HG02588 (cell line): Measurements from ENCODE around the gene TEF.
"Not testable (repeated sequence)": the region's sequence is repeated elsewhere in the genome, so short reads cannot be mapped to it uniquely, and the experiment has no call there.

Experiments
- ATAC-seq: cut with Tn5 transposase; IDR thresholded peaks from one replicate; pipeline ENCODE4 v1.9.1; 2021; ENCODE audit warnings: mild to moderate bottlenecking, moderate library complexity; ENCODE audit not compliant: unreplicated experiment

TEF gene

DNA sequence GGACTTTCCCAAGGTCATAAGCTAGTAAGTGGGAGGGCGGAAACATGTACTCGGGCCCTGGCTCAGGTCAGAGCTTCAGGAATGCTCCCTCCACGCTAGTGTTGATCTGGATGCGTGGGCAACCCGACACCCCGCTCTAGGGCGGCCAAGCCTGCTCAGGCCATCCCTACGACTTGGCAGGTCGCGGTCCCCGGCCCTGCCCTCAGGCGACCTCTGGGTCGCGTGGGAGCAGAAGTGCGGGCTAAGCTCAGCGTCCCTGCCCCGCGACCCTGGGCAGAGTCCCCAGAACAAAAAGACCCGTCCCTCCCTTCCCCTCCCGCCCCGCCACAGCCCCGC, 781 bp upstream of the TEF start:
- ATAC-seq = peak; percentile 14

DNA sequence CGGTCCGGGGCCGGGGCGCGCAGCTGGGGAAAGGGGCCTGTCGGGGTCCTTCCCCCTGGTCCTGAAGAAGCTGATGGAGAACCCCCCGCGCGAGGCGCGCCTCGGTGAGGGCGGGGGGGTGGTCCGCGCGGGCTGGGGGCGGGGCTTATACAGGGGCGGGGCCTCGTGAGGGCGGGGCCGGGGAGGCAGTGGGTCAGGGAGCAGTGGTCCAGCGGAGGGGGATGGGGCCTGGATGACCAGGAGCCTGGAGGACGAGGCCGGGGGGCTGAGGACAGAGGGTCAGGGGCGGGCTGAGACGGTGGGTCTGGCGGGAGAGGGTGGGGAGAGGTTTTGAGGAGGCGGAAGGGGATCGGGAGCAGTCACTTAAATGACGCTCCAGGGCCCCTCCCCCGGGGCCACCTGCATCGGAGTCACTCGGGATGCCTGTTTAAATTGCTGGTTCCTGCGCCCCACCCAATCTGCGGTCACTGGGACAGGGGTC, 396 bp downstream of the TEF start:
- ATAC-seq = peak; percentile 31

DNA sequence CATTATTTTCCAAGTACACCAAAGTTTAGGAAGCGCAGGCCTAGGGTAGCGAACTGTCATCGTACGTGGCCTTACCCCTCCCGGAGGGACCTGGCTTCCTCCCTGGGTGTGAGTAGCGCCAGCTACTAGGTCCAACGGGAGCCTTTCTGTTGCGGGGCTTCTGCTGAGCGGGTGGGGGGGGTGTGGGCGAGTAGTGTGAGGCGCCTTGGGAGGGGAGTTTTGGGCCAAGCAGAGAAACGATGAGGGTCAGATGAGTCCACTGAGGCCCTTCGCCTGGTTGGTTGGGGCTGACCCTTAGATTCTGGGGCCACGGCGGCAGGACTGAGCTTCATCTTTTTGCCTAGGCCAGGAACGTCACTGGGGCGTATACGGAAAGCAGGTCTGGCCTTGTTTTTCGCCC, 868 bp downstream of the TEF start:
- ATAC-seq = no peak

DNA sequence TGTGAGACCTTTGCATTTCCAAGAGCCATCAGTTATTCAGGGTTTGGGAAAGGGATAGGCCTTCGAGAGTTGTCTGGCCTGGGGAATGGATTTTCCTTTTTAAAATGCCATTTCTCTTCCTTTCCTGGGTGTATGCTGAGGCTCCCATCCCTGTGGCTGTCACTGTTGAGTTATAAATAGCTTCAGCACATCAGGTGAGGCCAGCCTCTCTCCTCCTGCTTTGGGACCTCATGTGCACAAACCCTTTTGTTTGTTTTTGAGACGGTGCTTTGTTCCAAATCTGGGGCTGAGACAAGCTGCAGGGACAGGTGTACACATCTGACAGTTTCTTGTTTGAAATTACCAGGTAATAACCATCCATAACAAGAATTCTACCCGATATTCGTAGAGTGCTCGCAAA, 1.3 kb downstream of the TEF start:
- no peak for ATAC-seq

DNA sequence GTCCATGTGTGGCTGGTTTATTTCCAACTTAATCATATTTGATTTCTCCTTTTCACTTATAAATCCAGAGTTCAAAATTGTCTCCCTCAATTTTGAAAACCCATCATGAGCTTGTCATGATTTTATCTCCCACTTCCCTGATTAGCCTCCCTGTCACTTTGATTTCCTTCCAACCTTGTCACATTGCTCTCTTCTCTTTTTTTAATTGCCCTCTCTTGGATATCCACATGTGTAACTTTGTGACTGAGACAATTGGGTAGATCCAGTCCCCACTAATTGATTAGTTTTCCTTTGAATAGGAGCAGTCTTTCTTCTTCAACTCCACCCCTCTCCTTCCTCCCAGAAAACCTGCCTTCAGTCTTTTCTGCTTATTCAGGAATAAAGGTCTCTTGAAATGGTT, 2.4 kb downstream of the TEF start:
- no peak for ATAC-seq

DNA sequence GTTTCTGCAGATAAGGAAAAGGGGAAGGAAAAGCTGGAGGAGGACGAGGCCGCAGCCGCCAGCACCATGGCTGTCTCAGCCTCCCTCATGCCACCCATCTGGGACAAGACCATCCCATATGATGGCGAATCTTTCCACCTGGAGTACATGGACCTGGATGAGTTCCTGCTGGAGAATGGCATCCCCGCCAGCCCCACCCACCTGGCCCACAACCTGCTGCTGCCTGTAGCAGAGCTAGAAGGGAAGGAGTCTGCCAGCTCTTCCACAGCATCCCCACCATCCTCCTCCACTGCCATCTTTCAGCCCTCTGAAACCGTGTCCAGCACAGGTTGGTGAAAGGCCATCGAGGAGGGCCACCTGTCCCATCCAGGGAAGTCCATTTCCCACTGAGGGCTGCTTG, 5.6 kb downstream of the TEF start:
- ATAC-seq = no peak

DNA sequence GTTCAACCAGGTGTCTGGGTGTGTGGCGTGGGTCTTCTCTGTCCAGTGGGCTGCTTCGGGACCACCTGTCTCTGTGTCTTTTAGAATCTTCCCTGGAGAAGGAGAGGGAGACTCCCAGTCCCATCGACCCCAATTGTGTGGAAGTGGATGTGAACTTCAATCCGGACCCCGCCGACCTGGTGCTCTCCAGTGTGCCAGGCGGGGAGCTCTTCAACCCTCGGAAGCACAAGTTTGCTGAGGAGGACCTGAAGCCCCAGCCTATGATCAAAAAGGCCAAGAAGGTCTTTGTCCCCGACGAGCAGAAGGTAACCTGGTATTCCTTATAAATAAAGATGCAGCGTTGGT, 12.2 kb downstream of the TEF start:
- ATAC-seq = no peak

DNA sequence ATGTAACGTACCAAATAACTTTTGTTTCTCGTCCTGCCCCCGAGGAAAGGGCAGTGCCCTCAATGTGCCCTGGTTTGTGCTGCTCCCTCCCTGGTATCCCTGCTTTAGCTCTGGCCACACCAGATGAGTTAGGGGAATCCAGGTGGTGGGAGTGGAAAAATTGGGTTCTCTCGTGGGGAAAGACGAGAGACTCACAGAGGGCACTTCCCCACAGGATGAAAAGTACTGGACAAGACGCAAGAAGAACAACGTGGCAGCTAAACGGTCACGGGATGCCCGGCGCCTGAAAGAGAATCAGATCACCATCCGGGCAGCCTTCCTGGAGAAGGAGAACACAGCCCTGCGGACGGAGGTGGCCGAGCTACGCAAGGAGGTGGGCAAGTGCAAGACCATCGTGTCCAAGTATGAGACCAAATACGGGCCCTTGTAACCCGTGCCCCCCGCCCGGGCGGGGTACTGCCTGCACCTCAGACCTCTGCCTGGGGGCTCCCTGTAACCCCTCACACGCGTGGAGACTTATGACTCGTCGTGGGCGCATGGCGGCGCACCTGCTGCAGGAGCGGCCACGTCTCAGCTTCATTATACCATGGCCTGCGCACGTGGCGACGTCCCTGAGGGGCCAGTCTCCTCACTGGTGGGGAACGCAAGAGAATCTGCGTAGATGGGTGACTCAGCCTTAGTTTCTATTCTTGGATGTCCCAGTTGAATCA, 13.9 kb downstream of the TEF start:
- ATAC-seq = no peak

DNA sequence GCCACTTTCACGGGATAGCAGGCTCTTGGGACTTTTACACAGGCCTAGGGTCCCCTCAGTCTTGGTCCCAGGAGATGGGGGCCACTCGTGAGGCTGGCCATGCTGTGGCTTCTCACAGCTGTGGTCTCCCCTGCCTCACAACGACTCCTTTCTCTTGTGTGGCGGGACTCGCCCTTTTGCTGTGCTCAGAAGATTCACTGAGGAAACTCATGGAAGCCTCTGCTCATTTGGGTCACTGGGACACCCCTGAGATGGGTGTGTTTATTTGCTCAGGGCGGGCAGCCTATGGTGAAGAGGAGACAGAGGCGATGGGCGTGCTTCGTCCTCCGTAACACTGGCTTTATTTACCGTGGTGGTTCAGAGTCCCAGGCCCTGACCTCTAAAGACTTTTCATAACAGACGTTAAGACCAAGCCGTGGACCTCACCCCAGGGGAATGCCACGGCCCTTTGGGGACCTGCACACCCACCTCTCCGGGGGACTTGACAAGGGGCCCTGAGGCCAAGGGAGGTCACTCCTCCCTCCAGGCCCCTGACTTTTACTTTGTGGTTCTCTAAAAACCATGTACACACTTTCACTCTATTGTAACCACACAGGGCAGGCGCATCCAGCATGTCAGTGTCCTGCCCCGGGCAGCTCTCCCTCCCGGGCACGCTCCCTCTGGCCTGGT, 15.5 kb downstream of the TEF start:
- ATAC-seq = no peak

DNA sequence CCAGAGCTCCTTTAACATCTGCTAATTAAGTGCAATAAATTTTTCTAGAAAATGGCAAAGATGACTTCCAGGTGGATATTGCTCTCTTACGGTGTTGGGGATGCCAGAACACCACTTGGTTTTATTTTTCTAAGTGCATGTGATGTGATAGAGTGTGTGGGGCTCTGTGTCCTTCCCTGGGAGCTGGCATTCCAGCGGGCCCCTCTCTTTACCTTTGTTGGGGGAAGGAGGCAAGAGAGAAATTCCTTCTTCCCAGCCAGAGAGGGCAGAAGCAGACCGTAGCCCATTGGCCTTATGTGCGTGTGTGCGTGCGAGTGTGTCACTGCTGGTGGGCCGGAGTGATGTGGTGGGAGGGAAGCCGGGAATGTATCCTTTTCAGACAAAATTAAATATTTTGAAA, 17.2 kb downstream of the TEF start:
- no peak for ATAC-seq

DNA sequence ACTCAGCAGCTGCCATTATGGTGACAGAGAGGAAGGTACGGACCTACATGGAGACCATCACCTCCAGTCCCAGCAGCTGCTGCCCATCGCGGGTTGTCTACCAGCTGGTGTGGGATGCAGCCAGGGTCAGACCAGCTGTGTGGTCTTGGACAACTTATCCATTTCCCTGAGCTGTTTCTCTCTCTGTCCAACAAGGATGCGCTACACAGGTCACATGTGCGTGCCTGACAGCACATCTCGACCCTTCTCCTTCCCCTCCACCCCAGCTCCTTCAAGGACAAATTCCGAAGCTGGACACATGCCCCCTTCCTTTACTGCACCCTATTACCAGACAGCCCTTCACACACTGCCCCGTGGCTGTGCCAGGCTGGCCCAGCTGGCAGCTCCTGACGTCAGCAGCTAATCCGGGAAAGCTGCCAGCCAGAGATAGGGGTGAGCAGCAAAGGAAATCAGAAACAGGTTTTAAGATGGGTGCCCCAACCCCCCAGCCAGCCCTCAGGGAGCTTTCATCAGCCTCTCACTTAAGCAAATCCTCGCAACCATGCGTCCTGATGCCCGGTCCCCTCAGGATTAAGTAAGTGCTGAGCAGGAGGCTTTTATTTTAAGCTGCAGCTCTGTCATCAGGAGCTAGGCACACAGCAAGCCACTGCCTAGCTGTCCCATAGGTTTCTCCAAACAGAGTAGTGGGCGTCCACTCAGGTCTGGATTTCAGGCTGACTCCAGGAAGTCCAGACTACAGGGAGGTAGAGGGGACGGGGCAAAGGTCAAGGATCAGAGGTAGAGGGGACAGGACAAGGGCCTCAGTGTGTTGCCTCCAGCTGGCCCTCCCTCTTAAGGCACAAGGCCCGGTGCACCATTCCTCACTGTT, 20.3 kb downstream of the TEF start:
- no peak for ATAC-seq

DNA sequence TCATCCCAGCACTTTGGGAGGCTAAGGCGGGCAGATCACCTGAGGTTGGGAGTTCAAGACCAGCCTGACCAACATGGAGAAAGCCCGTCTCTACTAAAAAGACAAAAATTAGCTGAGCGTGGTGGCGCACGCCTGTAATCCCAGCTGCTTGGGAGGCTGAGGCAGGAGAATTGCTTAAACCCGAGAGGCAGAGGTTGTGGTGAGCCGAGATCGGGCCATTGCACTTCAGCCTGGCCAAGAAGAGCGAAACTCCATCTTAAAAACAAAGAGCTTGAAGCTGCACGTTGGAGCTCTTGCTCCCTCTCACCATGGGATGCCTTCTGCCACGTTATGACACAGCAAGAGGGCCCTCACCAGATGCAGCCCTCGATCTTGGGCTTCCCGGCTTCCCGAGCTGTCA, 21.1 kb downstream of the TEF start:
- ATAC-seq = not testable (repeated sequence)

DNA sequence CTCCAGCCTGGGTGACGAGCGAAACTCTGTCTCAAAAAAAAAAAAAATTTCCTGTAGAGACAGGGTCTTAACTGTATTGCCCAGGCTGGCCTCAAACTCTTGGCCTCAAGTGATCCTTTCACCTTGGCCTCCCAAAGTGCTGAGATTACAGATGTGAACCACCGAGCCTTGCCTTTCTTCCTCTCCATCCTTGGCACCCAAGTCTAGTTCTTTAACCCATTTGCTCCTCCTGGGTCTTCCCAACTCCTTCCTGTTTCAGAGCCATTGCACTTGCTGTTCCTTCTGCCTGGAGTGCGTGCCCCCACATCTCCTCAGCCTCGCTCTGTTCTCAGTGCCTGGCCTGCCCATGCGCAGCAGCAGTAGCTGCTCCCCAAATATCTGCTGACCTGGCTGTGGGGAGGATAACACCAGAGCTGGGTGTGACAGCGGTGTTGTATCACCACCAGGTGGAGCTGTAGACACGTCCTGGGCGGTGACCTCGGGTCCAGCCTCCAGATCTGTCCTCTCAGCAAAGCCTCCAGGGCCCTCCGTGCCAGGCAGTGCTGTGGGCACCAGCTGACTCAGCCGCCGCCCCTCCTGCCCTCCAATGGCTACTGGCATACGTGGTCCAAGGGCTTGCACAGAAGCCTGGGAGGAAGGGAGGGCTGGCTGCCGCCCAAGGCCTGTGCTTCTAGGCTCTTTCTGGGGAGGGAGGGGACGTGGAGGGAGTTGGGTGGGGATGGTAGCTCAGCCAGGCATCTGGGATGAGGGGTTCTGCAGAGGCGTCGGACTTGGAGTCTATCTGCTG, 22.0 kb downstream of the TEF start:
- peak; percentile 75 for ATAC-seq

DNA sequence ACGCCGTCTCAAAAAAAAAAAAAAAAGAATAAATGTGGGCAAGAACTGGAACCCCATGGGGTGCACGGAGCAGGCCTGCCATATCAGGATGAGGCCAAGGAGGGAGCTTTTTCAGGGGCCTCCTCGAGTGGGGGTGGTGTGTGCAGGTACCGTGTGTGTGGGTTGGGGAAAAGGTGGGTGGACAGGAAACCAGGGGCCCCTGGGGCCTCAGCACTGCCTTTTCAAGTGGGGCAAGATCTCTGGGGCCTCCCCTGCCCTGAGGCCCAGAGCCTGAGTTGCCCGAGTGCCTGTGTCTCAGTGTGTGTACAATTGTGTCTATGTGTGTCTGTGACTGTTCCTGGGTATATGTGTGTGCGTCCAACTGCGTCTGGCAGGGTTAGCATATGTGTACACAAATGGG, 23.8 kb downstream of the TEF start:
- ATAC-seq = no peak

DNA sequence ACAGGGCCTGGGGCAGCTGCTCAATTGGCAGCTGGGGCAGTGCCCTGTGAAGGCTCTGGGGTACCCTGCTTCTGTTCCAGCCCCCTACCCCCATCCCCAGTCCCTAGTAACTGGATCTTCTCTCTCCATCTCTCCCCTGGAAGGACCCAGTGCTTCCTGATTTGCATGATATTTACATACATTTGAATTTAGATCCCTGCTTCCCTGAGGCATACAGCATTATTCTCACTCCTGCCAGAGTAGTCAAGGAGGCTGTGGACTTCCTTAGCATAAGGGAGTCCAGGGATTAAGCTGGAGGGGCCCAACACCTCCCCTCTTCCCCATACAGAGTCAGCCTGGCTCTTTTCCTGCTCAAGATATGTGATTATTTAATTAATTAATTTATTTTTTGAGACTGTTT, 24.7 kb downstream of the TEF start:
- no peak for ATAC-seq

DNA sequence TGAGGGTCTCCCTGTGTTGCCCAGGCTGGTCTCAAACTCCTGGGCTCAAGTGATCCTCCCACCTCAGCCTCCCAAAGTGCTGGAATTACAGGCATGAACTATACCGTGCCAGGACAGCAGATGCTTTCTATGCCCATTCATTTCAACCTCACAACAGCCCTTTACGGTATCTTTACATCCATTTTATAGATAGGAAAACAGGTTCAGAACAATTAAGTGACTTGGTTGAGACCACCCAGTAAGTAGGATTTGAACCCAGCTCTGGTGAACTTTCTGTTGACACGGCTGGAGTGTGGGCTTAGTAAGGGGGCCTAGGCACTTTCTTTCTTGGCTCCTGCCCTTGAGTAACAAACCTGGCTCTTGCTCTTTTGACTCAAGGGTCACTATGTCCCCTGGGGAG, 25.7 kb downstream of the TEF start:
- ATAC-seq = no peak

DNA sequence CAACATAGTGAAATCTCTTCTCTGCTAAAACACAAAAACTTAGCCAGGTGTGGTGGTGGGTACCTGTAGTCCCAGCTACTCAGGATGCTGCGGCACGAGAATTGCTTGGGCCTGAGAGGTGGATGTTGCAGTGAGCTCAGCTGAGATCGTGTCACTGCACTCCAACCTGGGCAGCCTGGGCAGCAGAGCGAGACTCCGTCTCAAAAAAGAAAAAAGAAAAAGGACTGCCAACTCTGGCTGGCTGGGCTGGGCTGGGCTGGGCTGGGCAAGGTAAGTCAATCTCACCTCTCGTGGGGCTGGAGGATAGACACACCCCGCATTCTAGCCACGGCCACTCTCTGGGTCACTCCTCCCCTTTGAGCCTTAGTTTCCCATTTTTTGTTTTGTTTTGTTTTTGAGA, 26.9 kb downstream of the TEF start:
- ATAC-seq = no peak

DNA sequence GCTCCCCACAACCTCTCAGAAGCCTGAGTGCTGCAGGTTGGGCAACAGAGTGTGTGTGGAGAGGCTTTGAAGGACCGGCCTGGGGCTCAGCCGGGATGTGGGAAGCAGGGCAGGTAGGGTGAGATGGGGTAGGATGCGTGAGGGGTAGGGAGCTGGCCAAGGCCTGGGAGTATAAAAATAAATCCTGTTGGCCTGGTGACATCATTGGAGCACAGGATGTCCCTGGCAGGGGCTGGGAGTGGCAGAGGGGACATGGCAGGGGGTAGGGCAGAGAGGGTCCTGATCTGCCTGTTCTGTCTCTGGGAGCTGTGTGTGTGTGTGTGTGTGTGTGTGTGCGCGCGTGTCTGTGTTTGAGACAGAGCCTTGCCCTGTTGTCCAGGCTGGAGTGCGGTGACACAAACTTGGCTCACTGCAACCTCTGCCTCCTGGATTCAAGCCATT, 28.6 kb downstream of the TEF start:
- ATAC-seq = no peak

DNA sequence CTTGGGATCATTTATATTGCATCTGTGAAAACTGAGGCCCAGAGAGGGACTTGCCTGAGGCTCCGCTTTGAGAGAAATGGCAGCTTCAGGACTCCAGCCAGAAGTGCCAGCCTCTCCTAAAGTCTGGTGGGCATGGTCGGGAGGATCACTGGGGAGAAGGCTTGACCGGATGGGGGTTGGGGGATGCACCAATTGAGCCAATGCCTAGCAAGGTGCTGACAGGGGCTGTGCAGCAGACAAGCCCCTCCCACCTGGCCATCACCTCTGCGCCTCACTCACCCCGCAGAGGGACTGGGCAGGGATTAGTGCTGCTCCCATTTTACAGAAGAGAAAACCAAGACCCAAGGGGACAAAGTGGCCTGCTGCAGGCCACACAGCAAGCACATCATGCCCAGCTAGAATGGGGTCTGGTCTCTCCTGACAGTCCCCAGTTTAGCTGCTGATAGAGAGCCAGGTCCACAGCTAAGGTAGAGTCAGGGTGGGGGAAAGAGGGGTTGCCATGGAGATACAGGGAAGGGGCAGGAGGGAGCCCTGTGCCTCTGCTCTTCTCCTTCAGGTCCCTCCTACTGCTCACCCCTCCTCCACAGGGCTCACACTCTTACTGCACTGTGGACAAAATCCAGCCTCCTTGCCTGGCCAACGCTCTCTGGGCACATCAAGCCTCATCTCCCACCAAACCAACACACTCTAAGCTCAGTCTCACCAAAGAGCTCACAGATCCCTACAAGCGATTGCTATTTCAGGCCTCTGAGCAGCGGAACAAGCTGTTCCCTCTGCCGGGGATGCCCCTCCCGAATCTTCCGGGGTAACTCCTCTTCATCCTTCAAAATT, 29.5 kb downstream of the TEF start:
- ATAC-seq = no peak

DNA sequence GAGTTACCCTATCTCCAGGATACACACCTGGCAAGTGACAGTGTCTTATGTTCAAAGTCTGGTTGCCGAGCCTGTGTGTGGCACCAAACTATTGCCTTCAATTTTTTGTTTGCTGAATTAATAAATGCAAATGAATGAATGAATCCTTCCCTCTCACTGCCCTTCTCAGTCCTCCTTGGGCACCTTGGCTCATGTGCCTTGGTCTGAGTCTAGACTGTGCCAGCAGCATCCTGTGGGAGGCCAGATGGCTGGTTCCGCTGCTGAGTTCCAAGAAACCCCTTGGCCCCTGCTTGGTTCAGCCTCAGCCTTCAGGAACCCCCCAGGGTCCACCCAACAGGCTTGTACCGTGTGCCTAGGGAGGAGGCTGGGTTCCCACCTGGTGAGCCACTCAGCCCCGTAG, 33.8 kb downstream of the TEF start:
- ATAC-seq = no peak
